ENCODE measurements around the gene GNB1L.

GRCh38 chr22:19873138-19873959, 18.7 kb upstream of the GNB1L start:
- TF ChIP-seq, protein P1, sequence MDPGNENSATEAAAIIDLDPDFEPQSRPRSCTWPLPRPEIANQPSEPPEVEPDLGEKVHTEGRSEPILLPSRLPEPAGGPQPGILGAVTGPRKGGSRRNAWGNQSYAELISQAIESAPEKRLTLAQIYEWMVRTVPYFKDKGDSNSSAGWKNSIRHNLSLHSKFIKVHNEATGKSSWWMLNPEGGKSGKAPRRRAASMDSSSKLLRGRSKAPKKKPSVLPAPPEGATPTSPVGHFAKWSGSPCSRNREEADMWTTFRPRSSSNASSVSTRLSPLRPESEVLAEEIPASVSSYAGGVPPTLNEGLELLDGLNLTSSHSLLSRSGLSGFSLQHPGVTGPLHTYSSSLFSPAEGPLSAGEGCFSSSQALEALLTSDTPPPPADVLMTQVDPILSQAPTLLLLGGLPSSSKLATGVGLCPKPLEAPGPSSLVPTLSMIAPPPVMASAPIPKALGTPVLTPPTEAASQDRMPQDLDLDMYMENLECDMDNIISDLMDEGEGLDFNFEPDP (CRISPR knock-in tag; IDR thresholded peaks at IDR 0.05), result no peak
- TF ChIP-seq HDGF (IDR thresholded peaks at IDR 0.05) (no peak), FOXJ2 (tag; IDR thresholded peaks at IDR 0.05) (no peak), PRPF4 (IDR thresholded peaks at IDR 0.05; ENCODE audit: insufficient read depth, low read depth, low read length, poor library complexity, severe bottlenecking) (no peak), CCNT2 (IDR thresholded peaks at IDR 0.05; ENCODE audit: borderline replicate concordance, extremely low read depth, insufficient read length, low read depth, low read length) (peak; percentile 20)
- TF ChIP-seq, protein P2, sequence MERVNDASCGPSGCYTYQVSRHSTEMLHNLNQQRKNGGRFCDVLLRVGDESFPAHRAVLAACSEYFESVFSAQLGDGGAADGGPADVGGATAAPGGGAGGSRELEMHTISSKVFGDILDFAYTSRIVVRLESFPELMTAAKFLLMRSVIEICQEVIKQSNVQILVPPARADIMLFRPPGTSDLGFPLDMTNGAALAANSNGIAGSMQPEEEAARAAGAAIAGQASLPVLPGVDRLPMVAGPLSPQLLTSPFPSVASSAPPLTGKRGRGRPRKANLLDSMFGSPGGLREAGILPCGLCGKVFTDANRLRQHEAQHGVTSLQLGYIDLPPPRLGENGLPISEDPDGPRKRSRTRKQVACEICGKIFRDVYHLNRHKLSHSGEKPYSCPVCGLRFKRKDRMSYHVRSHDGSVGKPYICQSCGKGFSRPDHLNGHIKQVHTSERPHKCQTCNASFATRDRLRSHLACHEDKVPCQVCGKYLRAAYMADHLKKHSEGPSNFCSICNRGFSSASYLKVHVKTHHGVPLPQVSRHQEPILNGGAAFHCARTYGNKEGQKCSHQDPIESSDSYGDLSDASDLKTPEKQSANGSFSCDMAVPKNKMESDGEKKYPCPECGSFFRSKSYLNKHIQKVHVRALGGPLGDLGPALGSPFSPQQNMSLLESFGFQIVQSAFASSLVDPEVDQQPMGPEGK (CRISPR knock-in tag; IDR thresholded peaks at IDR 0.05; ENCODE audit: borderline replicate concordance), result no peak
